Measurements from ENCODE around the gene C1orf116. TPM values are rescaled to one million over a fixed set of nuclear protein-coding genes. Genes with fewer than 3 reads are reported as not detected.

Gene C1orf116
- total and polyA plus RNA-seq, 10 of the 15 experiments (the other 5 are each of a cell fraction or from before 2014, with no cell fraction given), result 0.01 to 0.08 TPM; not detected in 8

GRCh38 chr1:207036865-207037264 lies 4.3 kb upstream of the C1orf116 start (continued):
- TF ChIP-seq, protein P1, sequence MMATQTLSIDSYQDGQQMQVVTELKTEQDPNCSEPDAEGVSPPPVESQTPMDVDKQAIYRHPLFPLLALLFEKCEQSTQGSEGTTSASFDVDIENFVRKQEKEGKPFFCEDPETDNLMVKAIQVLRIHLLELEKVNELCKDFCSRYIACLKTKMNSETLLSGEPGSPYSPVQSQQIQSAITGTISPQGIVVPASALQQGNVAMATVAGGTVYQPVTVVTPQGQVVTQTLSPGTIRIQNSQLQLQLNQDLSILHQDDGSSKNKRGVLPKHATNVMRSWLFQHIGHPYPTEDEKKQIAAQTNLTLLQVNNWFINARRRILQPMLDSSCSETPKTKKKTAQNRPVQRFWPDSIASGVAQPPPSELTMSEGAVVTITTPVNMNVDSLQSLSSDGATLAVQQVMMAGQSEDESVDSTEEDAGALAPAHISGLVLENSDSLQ (IDR thresholded peaks at IDR 0.05), result no peak
- TF ChIP-seq JUNB (IDR thresholded peaks at IDR 0.05), result no peak
- no peak for TF ChIP-seq ZNF24 (IDR thresholded peaks at IDR 0.05)
- TF ChIP-seq ZNF274 (IDR thresholded peaks at IDR 0.05; ENCODE audit: insufficient read depth, insufficient read length), result no peak
- TF ChIP-seq MXI1 (IDR thresholded peaks at IDR 0.05; ENCODE audit: low read depth, low read length), result no peak

- RAD21 ChIA-PET (ENCODE audit: unreplicated experiment), result no interaction called here
- Histone ChIP-seq H3K9me3 (replicated peaks; ENCODE audit: control insufficient read depth, insufficient read depth, low read length) (no peaks in the 10 kb centered on the region), H2AFZ (ENCODE audit: control insufficient read depth, low read depth, low read length) (no peak overlapping the region), H3K4me1 (ENCODE audit: control insufficient read depth, insufficient read depth, low read length) (no peaks in the 10 kb centered on the region), H3K79me2 (ENCODE audit: control insufficient read depth, insufficient read depth, low read length) (no peaks in the 10 kb centered on the region), H3K27ac (ENCODE audit: control insufficient read depth, insufficient read depth) (no peak overlapping the region), H3K36me3 (ENCODE audit: control insufficient read depth in 2 of 2, insufficient read depth in 2 of 2, low read length in 1 of 2) (no peaks in the 10 kb centered on the region), H3K9ac (ENCODE audit: control insufficient read depth, insufficient read depth, low read length) (no peak overlapping the region), H4K20me1 (ENCODE audit: control insufficient read depth, insufficient read depth) (no peaks in the 10 kb centered on the region), H3K4me2 (ENCODE audit: control insufficient read depth, insufficient read depth) (no peak overlapping the region), H3K27me3 (replicated peaks in 1 of 2; ENCODE audit: control insufficient read depth in 2 of 2, insufficient read depth in 2 of 2, low read length in 1 of 2) (peaks cover 2 to 3% of the 10 kb centered on the region in 2 experiments; a peak in 3 of 4 replicates), H3K4me3 (no peak overlapping the region)
- in situ Hi-C loops (cut with MboI) (no loop called here), intact Hi-C loops (cut with micrococcal nuclease; ENCODE audit: unreplicated experiment) (no loop called here)
- SMC1A ChIA-PET (ENCODE audit: uncharacterized antibody, unreplicated experiment), result interaction anchor here (0.7 to 0.9 kb wide), 2 partner anchors 21 to 1076 kb away, joined by 3 to 4 read pairs; no protein-coding TSS in a partner anchor
- ATAC-seq (no peak), DNase-seq (ENCODE audit: low read depth, low spot score) (no peak), FAIRE-seq (no peak)
- CTCF ChIA-PET, result interaction anchor here (1.0 to 3.2 kb wide), 2 partner anchors 12 to 369 kb away, joined by 3 to 21 read pairs; no protein-coding TSS in a partner anchor
- POLR2A ChIA-PET, result no interaction called here
- 12% methylated on average over 4 of the region's 4 CpGs for WGBS (ENCODE audit: insufficient coverage, insufficient replicate concordance, low lambda C conversion rate, missing lambda C conversion rate)
- BruUV-seq (replicated peaks), result no TSS peak
- no peak for TF ChIP-seq BMI1 (IDR thresholded peaks at IDR 0.05; ENCODE audit: borderline replicate concordance)
- no peak for TF ChIP-seq LARP7 (IDR thresholded peaks at IDR 0.05)
Measured at GRCh38 chr1:207035877-207036551, 3.5 kb upstream of the C1orf116 start.
